GM18909 (cell line): ENCODE data around the gene STX18.

Experiments used
- ATAC-seq: cut with Tn5 transposase; IDR thresholded peaks from one replicate; pipeline ENCODE4 v1.9.1; 2021; ENCODE audit warnings: mild to moderate bottlenecking; ENCODE audit not compliant: unreplicated experiment, poor library complexity

Gene STX18

GRCh38 chr4:4408576-4409335 is 133.1 kb downstream of the STX18 start:
- no peak for ATAC-seq

GRCh38 chr4:4408132-4408523 is 133.7 kb downstream of the STX18 start:
- no peak for ATAC-seq

GRCh38 chr4:4407299-4408131 is 134.3 kb downstream of the STX18 start:
- no peak for ATAC-seq

GRCh38 chr4:4406455-4407298 is 135.2 kb downstream of the STX18 start:
- ATAC-seq = no peak

- no peak for ATAC-seq
These were observed 136.4 kb downstream of the STX18 start for GRCh38 chr4:4405358-4405962.

- ATAC-seq = no peak
These were observed 138.9 kb downstream of the STX18 start for GRCh38 chr4:4402966-4403365.

GRCh38 chr4:4401036-4401435 is 140.8 kb downstream of the STX18 start:
- ATAC-seq = no peak

GRCh38 chr4:4398430-4398829 is 143.4 kb downstream of the STX18 start:
- ATAC-seq = no peak

- ATAC-seq = no peak
These were observed 144.4 kb downstream of the STX18 start for GRCh38 chr4:4397441-4397819.

GRCh38 chr4:4396628-4397440 is 145.0 kb downstream of the STX18 start:
- no peak for ATAC-seq

GRCh38 chr4:4395849-4396627 is 145.8 kb downstream of the STX18 start:
- ATAC-seq = no peak

GRCh38 chr4:4395371-4395770 is 146.5 kb downstream of the STX18 start:
- ATAC-seq = no peak

- no peak for ATAC-seq
These were observed 147.2 kb downstream of the STX18 start for GRCh38 chr4:4394644-4395043.

GRCh38 chr4:4392501-4393183 is 149.2 kb downstream of the STX18 start:
- no peak for ATAC-seq

- no peak for ATAC-seq
These were observed 150.0 kb downstream of the STX18 start for GRCh38 chr4:4391866-4392265.

- no peak for ATAC-seq
These were observed 151.2 kb downstream of the STX18 start for GRCh38 chr4:4390515-4391240.

GRCh38 chr4:4390046-4390445 is 151.8 kb downstream of the STX18 start:
- no peak for ATAC-seq
